Brain microvascular endothelial cell (primary cell): Measurements from ENCODE around the gene SLC19A1.

ENCODE experiments used
- DNase-seq: peaks from one replicate; pipeline ENCODE4 v3.0.0-alpha.2; 2020
- H3K27ac ChIP-seq: fragments of 250-450 bp; sonication (Bioruptor Pico); 2 replicates; pipeline ENCODE4 v1.5.1; 2020; ENCODE audit warnings: mild to moderate bottlenecking, moderate library complexity
- H3K27me3 ChIP-seq: fragments of 250-450 bp; sonication (Bioruptor Pico); replicated peaks from 2 replicates; pipeline ENCODE4 v1.5.1; 2020; ENCODE audit warnings: mild to moderate bottlenecking
- H3K36me3 ChIP-seq: fragments of 250-450 bp; sonication (Bioruptor Pico); replicated peaks from 2 replicates; pipeline ENCODE4 v1.5.1; 2020; ENCODE audit warnings: mild to moderate bottlenecking
- H3K4me3 ChIP-seq: 2 replicates; pipeline ENCODE4 v1.5.1; 2011; ENCODE audit warnings: low read depth, mild to moderate bottlenecking, control low read depth, low read length, moderate library complexity
- CTCF ChIP-seq: IDR thresholded peaks from 2 replicates; pipeline ENCODE4 v1.5.1; 2011; ENCODE audit warnings: low read depth, mild to moderate bottlenecking, moderate library complexity, low read length, control low read depth, inconsistent platforms; ENCODE audit errors: missing control alignments
- in situ Hi-C: cut with HindIII; loops from 2 replicates; pipeline ENCODE4 v1.10.0; 2017; ENCODE audit warnings: low sequenced_read_pairs, low pct_ligation_motif_present

Gene SLC19A1

GRCh38 chr21:45513003-45513717, 29.1 kb downstream of the SLC19A1 start:
- Histone ChIP-seq H3K27ac (no peak overlapping the region), H3K27me3 (no peaks in the 10 kb centered on the region), H3K36me3 (peaks cover 46% of the 10 kb centered on the region), H3K4me3 (no peak overlapping the region)
- in situ Hi-C loops, result no loop called here
- DNase-seq, result no peak
- TF ChIP-seq CTCF, result no peak

- no peak overlapping the region for H3K27ac ChIP-seq
- no peak overlapping the region for H3K4me3 ChIP-seq
- TF ChIP-seq CTCF, result no peak
- in situ Hi-C loops, result no loop called here
- DNase-seq, result no peak
- peaks cover 46% of the 10 kb centered on the region for H3K36me3 ChIP-seq
- no peaks in the 10 kb centered on the region for H3K27me3 ChIP-seq
Measured at GRCh38 chr21:45512626-45513002, 29.6 kb downstream of the SLC19A1 start.

- Histone ChIP-seq H3K27me3 (no peaks in the 10 kb centered on the region), H3K4me3 (no peak overlapping the region), H3K27ac (no peak overlapping the region), H3K36me3 (peaks cover 46% of the 10 kb centered on the region)
- DNase-seq, result no peak
- in situ Hi-C loops, result no loop called here
- no peak for TF ChIP-seq CTCF
Measured at GRCh38 chr21:45511661-45512431, 30.4 kb downstream of the SLC19A1 start.

GRCh38 chr21:45511007-45511406, 31.2 kb downstream of the SLC19A1 start:
- DNase-seq, result no peak
- peaks cover 50% of the 10 kb centered on the region for H3K36me3 ChIP-seq
- no peak for TF ChIP-seq CTCF
- H3K27ac ChIP-seq, result no peak overlapping the region
- in situ Hi-C loops, result no loop called here
- H3K4me3 ChIP-seq, result no peak overlapping the region
- no peaks in the 10 kb centered on the region for H3K27me3 ChIP-seq

GRCh38 chr21:45510466-45510955, 31.7 kb downstream of the SLC19A1 start:
- DNase-seq, result no peak
- Histone ChIP-seq H3K36me3 (peaks cover 50% of the 10 kb centered on the region), H3K27me3 (no peaks in the 10 kb centered on the region), H3K27ac (no peak overlapping the region), H3K4me3 (no peak overlapping the region)
- in situ Hi-C loops, result no loop called here
- TF ChIP-seq CTCF, result no peak
